Measurements from ENCODE around the gene TEAD4. TPM values are rescaled to one million over a fixed set of nuclear protein-coding genes. Genes with fewer than 3 reads are reported as not detected.

The TEAD4 gene
- total RNA-seq, 1 donor from 2014 or later = 4.2 TPM

DNA sequence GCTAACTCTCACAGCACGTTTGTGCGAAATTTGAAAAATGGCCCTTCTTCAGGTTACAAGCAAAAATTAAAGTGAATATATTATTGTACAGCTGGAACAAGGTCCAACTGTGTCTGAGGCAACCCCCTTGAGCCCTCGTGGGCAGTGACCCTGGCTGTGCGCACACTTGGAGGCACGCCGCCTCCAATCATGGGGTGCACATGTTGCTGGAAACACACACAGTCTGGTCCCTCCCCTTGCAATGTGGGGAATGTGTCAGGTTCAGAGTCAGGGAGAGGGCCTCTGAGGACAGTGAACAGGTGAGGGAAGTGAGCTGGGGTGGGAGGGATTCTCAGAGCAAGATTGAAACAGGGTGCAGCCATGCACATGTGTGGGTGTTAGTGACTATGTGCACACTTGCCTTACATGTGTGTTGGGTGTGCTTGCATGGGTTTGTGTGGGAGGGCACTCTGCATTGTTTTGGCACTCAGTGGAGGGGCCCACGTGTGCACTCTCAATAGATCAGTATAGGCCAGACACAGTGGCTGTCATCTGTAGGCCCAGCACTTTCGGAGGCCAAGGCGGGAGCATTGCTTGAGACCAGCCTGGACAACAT lies 127.6 kb downstream of the TEAD4 start:
- H3K36me3 ChIP-seq (ENCODE audit: control insufficient read depth, insufficient read depth, low read length) = no peaks in the 10 kb centered on the region
- FAIRE-seq = no peak

DNA sequence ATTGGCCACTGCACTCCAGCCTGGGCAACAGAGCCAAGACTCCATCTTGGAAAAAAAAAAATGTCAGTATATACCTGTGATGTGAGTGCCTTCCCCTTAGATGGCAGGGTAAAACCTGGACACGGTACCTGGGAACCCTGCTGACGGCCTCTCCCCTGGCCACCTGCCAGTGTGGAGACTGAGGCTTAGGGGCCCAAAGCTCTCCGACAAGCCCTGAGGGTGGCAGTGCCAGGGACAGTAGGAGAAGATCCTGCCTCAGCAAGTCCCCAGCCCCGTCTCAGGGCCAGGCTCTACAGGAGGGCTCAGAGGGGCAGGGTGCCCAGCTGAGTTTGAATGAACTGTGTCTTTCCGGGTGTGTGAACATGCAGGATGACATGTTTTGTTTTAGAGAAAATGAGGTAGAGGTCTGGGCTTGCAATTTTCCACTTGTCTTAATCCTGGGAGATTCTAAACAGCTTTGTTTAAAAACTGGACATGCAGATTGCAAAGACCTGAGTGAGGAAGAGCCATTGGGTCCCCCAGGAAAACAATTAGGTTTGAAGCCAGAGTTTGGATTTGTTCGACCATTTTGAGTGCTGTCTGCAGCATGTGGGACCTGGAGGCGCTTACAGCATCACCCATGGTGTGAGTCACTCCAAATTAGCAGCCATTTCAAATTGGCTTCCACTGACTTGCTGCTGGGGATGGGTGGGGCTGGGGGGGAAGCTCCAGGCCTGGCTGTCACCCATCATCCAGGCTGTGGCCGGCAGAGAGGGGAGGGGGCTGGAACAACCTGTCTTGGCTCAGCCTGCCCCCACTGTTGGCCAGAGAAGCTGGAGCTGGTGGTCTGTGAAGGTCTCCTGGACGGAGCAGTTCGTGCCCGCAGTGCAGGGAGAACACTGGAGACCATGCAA lies 128.8 kb downstream of the TEAD4 start:
- H3K27me3 ChIP-seq (ENCODE audit: control insufficient read depth, insufficient read depth, low read length) = no peaks in the 10 kb centered on the region
- no peak overlapping the region for H3K4me3 ChIP-seq (ENCODE audit: low read depth, low read length)
- no peaks in the 10 kb centered on the region for H3K36me3 ChIP-seq (ENCODE audit: control insufficient read depth, insufficient read depth, low read length)
- no peak for DNase-seq (ENCODE audit: low read depth)
- FAIRE-seq = no peak
- TF ChIP-seq, protein P1, sequence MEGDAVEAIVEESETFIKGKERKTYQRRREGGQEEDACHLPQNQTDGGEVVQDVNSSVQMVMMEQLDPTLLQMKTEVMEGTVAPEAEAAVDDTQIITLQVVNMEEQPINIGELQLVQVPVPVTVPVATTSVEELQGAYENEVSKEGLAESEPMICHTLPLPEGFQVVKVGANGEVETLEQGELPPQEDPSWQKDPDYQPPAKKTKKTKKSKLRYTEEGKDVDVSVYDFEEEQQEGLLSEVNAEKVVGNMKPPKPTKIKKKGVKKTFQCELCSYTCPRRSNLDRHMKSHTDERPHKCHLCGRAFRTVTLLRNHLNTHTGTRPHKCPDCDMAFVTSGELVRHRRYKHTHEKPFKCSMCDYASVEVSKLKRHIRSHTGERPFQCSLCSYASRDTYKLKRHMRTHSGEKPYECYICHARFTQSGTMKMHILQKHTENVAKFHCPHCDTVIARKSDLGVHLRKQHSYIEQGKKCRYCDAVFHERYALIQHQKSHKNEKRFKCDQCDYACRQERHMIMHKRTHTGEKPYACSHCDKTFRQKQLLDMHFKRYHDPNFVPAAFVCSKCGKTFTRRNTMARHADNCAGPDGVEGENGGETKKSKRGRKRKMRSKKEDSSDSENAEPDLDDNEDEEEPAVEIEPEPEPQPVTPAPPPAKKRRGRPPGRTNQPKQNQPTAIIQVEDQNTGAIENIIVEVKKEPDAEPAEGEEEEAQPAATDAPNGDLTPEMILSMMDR (IDR thresholded peaks at IDR 0.05; ENCODE audit: insufficient read depth, low read length, severe bottlenecking) = no peak

More for the DNA sequence above, 127.6 kb downstream of the TEAD4 start:
- no peak overlapping the region for H3K4me3 ChIP-seq (ENCODE audit: low read depth, low read length)
- TF ChIP-seq, protein P1 (IDR thresholded peaks at IDR 0.05; ENCODE audit: insufficient read depth, low read length, severe bottlenecking) = no peak
- no peak for DNase-seq (ENCODE audit: low read depth)
- H3K27me3 ChIP-seq (ENCODE audit: control insufficient read depth, insufficient read depth, low read length) = no peaks in the 10 kb centered on the region

DNA sequence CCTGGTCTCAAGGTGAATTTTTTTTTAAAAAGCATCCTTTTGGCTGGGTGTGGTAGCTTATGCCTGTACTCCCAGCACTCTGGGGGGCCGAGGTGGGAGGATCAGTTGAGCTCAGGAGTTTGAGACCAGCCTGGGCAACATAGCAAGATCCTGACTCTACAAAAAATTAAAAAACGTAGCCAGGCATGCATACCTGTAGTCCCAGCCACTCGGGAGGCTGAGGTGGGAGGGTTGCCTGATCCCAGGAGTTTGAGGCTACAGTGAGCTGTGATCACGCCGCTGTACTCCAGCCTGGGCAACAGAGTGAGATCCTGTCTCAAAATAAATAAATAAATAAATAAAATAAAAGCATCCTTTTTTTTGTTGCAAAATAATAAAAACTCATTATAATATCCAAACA lies 130.4 kb downstream of the TEAD4 start:
- no peak for DNase-seq (ENCODE audit: low read depth)
- FAIRE-seq = no peak

More for the DNA sequence above, 130.4 kb downstream of the TEAD4 start:
- no peaks in the 10 kb centered on the region for H3K36me3 ChIP-seq (ENCODE audit: control insufficient read depth, insufficient read depth, low read length)
- no peaks in the 10 kb centered on the region for H3K27me3 ChIP-seq (ENCODE audit: control insufficient read depth, insufficient read depth, low read length)
- H3K4me3 ChIP-seq (ENCODE audit: low read depth, low read length) = no peak overlapping the region
- TF ChIP-seq, protein P1 (IDR thresholded peaks at IDR 0.05; ENCODE audit: insufficient read depth, low read length, severe bottlenecking) = no peak

Other genes with a start within 250 kb of the TEAD4 start
- 66.4 and 81.6 TPM in 2 replicates for gene FKBP4, start 164.4 kb upstream of the TEAD4 start, total RNA-seq
- 14.6 and 17.6 TPM in 2 replicates for gene ITFG2, start 146.7 kb upstream of the TEAD4 start, total RNA-seq
- not detected in 2 replicates for gene NRIP2, start 124.4 kb upstream of the TEAD4 start, total RNA-seq
- not detected in 2 replicates for gene TEX52, start 102.4 kb upstream of the TEAD4 start, total RNA-seq
- gene FOXM1, start 82.2 kb upstream of the TEAD4 start, total RNA-seq = 0.79 and 0.90 TPM in 2 replicates
- gene RHNO1, start 82.2 kb upstream of the TEAD4 start, total RNA-seq = 16.3 and 22.8 TPM in 2 replicates
- 9.5 and 22.7 TPM in 2 replicates for gene TULP3, start 68.5 kb upstream of the TEAD4 start, total RNA-seq
- 5.0 and 9.0 TPM in 2 replicates for gene TSPAN9, start 118.0 kb downstream of the TEAD4 start, total RNA-seq

All from bronchial epithelial cell (primary cell).